GM19239 (cell line): Measurements from ENCODE around the gene MAST3.

Experiments used
- DNase-seq: peaks from one replicate; pipeline ENCODE4 v3.0.0; 2011; ENCODE audit warnings: low spot score; ENCODE audit not compliant: insufficient read length
- FAIRE-seq: peaks from 2 replicates; lab custom pipeline; 2011; peaks lifted over from hg19 to GRCh38; lab: Jason Lieb, UNC

The MAST3 gene

DNA sequence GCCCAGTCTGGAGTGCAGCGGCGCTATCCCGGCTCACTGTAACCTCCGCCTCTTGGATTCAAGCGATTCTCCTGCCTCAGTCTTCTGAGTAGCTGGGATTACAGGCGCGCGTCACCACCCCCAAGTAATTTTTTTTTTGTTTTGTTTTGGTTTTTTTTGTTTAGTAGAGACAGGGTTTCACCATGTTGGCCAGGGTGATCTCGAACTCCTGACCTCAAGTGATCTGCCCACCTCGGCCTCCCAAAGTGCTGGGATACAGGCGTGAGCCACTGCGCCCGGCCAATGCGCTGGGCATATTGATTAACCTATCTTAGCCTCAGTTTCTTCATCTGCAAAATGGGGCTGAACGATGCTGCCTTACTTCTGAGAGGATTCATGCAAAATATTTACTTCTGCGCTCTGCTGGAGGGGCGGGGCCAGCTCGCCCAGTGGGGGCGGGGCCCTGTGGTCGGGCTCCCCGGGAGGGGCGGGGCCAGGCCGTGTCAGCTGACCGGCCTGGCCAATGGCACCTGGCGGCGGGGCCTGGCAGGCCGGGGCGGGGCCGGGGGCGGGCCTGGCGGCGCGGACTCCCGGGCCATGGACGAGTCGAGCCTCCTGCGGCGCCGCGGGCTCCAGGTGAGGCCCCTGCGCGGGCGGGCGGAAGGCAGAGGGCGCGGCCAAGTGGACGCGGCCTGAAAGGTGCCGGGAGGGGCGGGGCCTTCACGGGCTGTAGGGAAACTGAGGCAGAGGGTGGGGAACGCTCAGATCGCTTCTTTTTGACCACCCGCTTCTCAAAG lies at the start of gene MAST3:
TSS of gene MAST3 (plus strand) at position 562 of the 776 bp plus-strand sequence. CDS start at position 577, 15 bp downstream.
- peak; percentile 84 for DNase-seq
- peak; percentile 71 for FAIRE-seq

GRCh38 chr19:18049385-18049784 lies 48.2 kb upstream of the MAST3 start:
- DNase-seq (no peak), FAIRE-seq (no peak)

DNA sequence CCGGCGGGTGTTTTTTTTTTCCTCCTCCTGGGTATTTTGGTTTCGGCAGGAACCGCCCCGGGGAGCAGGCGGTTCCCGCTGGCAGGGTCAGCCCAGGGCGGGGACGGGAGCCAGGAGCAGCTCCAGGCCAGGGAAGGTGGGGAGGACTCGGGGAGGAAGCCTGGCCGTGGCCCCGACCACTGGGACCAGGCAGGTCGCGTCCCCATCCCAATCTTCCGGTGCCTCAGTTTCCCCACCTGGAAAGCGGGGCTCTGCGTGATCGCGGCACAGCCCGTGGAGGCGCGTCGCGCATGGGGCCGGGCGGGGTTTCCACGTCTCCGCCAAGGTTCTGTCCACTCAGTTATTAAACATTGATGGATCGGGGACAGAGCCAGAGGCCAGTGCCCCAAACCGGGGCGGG lies 45.7 kb upstream of the MAST3 start:
- FAIRE-seq (no peak), DNase-seq (no peak)

- DNase-seq: no peak
- FAIRE-seq: no peak
Measured at GRCh38 chr19:18053576-18054219, 43.9 kb upstream of the MAST3 start.

- DNase-seq: no peak
- FAIRE-seq: no peak
Measured at GRCh38 chr19:18055967-18056366, 41.6 kb upstream of the MAST3 start.

- no peak for DNase-seq
- FAIRE-seq: no peak
Measured at GRCh38 chr19:18057557-18057956, 40.0 kb upstream of the MAST3 start.

- DNase-seq (peak; percentile 84), FAIRE-seq (peak; percentile 90)
Measured at GRCh38 chr19:18058208-18059009, 39.2 kb upstream of the MAST3 start.

DNA sequence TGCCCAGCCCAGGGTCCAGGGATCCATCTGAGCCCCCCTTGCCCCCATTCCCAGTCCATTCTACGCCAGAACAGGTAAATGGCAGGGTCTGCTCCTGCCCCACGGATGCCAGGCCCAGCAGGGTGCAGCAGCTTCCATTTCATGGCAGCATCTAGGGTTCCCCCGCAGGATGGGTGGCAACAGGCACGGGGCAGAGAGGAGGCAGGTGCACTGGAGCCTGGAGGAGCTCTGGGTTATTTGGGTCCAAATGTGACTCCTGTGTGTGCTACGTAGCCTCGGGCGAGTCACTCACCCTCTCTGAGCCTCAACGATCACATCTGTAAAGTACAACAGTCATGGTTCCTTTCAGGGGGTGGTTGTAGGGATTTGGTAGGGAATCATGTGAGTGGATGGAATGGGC lies 38.3 kb upstream of the MAST3 start:
- DNase-seq (no peak), FAIRE-seq (no peak)

DNA sequence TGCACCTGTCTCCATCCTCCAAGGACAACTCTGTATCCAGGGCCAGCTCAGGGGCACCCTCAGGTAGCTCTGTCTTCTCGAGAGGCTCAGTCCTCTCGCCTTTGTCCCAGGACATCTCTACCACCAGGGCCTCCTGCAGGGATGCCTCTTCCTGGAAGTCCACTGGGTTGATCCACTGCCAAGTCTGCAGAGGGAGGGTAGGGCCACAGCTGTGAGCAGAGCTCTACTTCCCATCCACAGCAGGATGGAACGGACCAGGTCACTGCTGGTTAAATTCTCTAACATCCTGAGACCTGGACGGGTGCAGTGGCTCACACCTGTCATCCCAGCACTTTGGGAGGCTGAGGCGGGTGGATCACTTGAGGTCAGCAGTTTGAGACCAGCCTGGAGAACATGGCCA lies 37.7 kb upstream of the MAST3 start:
- FAIRE-seq (no peak), DNase-seq (no peak)

- DNase-seq (no peak), FAIRE-seq (no peak)
Measured at GRCh38 chr19:18060472-18060871, 37.1 kb upstream of the MAST3 start.

DNA sequence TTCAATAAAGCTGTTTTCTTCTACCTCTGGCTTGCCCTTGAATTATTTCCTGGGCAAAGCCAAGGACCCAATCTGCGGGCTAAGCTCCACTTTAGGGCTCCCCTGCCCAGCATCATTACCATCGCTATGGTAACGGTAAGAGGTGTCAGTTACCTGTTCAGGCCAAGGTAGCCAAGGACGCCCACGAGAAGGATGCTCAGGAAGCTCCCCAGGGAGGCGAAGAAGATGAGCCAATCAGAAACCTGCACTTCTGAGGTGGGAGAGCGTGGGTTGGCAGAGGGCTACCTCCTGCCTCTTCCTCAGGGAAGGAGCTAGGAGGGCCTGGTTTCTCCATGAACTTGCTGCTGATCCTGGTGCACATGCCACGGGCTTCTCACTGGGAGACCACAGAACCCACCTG lies 35.5 kb upstream of the MAST3 start:
- no peak for DNase-seq
- FAIRE-seq: no peak

GRCh38 chr19:18063463-18063862 lies 34.1 kb upstream of the MAST3 start:
- FAIRE-seq (no peak), DNase-seq (no peak)

- no peak for FAIRE-seq
- no peak for DNase-seq
Measured at GRCh38 chr19:18065173-18065495, 32.4 kb upstream of the MAST3 start.

GRCh38 chr19:18068395-18068794 lies 29.2 kb upstream of the MAST3 start:
- FAIRE-seq (no peak), DNase-seq (no peak)

DNA sequence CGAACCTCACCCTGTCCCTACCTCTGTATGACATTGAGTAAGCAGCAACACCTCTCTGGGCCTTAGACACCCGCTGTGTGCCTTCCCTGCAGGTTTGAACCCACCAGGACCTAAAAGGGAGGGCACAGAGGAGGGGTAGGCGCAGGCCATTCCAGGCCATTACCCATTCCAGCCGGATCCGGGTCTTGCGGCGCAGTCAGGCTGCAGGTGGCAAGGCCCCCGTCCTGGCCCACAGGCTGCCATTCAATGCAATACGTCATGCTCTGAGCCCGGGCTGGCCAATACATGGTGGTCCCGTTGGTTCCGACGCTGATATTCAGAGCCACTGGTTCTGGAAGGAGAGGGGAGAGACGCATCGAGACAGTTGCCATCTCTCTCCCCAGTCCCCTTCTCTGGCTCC lies 28.2 kb upstream of the MAST3 start:
- DNase-seq (no peak), FAIRE-seq (no peak)

- no peak for FAIRE-seq
- DNase-seq: no peak
Measured at GRCh38 chr19:18070181-18070580, 27.4 kb upstream of the MAST3 start.

DNA sequence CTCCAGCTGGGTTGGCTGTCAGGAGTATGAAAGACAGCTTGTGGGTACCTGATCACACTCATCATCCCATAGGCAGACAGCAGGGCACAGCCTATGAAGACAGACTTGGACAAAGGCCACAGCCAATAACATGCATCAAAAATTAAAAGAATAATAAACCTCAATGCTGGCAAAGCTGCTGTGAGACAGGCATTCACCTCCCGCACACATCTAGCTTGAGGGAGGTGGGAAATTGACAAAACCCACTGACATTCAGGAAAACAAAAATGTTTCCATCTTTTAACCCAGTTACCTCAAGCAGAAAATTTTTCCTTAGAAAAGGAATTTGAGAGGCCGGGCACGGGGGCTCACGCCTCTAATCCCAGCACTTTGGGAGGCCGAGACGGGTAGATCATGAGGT lies 25.2 kb upstream of the MAST3 start:
- FAIRE-seq: no peak

DNA sequence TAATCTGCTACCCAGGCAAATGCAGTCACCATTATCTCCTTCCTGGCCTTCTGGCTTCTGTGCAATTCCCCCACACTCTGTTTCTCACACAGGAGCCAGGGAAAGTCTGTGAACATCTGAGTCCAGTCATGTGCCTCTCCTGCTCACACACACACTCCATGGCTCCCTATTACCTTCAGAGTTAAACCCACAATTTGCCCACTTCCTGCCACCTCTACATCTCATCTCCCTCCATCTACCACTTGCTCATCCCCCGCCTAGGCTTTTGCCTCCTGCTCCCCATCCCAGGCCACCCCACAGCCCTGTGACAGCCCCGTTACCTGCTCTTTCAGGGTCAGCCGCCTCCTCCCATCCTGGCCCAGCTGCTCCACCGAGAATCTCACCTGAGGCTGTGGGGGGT lies 24.4 kb upstream of the MAST3 start:
- no peak for DNase-seq
- FAIRE-seq: no peak

More for the DNA sequence above, 25.2 kb upstream of the MAST3 start:
- DNase-seq: no peak

- DNase-seq (no peak), FAIRE-seq (no peak)
Measured at GRCh38 chr19:18074192-18074591, 23.4 kb upstream of the MAST3 start.

- DNase-seq: no peak
- no peak for FAIRE-seq
Measured at GRCh38 chr19:18083929-18084684, 13.5 kb upstream of the MAST3 start.
